Measurements from ENCODE around the gene TST.

Gene TST

DNA sequence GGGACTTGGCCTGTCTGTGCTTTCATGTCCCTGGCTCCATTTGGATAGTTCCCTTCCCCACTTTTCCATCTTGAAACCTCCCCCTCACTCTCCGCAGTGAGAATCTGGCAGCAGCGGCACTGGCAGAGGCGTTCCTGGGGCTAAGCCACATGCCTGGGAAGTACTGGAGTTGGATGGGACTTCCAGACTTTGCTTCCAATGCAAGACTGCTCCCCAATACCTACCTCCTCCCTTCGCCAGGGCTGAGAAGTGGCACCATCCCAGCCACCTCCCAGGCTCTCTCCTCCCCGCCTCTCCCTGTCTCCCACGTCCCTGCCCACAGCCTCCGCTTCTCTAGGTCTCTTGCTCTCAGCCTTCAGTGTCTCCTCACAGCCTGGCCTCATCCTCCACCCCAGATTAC is 16.6 kb downstream of the TST start:
- no peak for TF ChIP-seq POLR2AphosphoS5 (IDR thresholded peaks at IDR 0.05; ENCODE audit: low read depth, low read length)
- no peak for TF ChIP-seq FOXP2 (optimal IDR thresholded peaks at IDR 0.05; ENCODE audit: borderline replicate concordance, extremely low read depth, extremely low read length, insufficient read depth)
- TF ChIP-seq SIN3A (IDR thresholded peaks at IDR 0.05; ENCODE audit: borderline replicate concordance, insufficient read depth, low read length), result no peak
- TF ChIP-seq, protein P1, sequence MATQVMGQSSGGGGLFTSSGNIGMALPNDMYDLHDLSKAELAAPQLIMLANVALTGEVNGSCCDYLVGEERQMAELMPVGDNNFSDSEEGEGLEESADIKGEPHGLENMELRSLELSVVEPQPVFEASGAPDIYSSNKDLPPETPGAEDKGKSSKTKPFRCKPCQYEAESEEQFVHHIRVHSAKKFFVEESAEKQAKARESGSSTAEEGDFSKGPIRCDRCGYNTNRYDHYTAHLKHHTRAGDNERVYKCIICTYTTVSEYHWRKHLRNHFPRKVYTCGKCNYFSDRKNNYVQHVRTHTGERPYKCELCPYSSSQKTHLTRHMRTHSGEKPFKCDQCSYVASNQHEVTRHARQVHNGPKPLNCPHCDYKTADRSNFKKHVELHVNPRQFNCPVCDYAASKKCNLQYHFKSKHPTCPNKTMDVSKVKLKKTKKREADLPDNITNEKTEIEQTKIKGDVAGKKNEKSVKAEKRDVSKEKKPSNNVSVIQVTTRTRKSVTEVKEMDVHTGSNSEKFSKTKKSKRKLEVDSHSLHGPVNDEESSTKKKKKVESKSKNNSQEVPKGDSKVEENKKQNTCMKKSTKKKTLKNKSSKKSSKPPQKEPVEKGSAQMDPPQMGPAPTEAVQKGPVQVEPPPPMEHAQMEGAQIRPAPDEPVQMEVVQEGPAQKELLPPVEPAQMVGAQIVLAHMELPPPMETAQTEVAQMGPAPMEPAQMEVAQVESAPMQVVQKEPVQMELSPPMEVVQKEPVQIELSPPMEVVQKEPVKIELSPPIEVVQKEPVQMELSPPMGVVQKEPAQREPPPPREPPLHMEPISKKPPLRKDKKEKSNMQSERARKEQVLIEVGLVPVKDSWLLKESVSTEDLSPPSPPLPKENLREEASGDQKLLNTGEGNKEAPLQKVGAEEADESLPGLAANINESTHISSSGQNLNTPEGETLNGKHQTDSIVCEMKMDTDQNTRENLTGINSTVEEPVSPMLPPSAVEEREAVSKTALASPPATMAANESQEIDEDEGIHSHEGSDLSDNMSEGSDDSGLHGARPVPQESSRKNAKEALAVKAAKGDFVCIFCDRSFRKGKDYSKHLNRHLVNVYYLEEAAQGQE (IDR thresholded peaks at IDR 0.05; ENCODE audit: insufficient read depth in 1 of 2, low read depth in 2 of 2, low read length in 2 of 2), result no peak
- TF ChIP-seq TAF1 (IDR thresholded peaks at IDR 0.05; ENCODE audit: borderline replicate concordance, insufficient read depth, low read length), result no peak

DNA sequence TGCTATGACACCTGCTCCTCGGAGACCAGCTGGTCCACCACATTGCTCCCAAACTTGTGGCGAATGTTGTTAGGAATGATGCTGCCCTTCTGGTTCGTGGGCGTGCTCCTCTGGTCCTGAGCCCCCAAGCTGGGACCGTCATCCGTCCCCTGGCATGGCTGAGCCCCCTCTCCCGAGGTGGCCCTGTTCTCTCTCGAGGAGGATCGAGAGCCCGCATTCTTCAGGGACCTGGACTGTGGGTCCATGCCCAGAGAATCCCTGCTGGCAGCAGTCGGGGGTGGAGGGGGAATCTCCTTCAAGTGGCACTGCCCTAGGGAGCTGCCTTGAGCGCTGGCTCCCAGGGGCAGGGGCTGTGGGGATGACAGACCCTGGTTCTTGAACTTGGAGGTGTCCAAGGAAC is 17.4 kb downstream of the TST start:
- TF ChIP-seq TAF1 (IDR thresholded peaks at IDR 0.05; ENCODE audit: borderline replicate concordance, insufficient read depth, low read length) (no peak), POLR2AphosphoS5 (IDR thresholded peaks at IDR 0.05; ENCODE audit: low read depth, low read length) (no peak), SIN3A (IDR thresholded peaks at IDR 0.05; ENCODE audit: borderline replicate concordance, insufficient read depth, low read length) (no peak), FOXP2 (optimal IDR thresholded peaks at IDR 0.05; ENCODE audit: borderline replicate concordance, extremely low read depth, extremely low read length, insufficient read depth) (no peak)
- TF ChIP-seq, protein P1 (IDR thresholded peaks at IDR 0.05; ENCODE audit: insufficient read depth in 1 of 2, low read depth in 2 of 2, low read length in 2 of 2), result no peak

DNA sequence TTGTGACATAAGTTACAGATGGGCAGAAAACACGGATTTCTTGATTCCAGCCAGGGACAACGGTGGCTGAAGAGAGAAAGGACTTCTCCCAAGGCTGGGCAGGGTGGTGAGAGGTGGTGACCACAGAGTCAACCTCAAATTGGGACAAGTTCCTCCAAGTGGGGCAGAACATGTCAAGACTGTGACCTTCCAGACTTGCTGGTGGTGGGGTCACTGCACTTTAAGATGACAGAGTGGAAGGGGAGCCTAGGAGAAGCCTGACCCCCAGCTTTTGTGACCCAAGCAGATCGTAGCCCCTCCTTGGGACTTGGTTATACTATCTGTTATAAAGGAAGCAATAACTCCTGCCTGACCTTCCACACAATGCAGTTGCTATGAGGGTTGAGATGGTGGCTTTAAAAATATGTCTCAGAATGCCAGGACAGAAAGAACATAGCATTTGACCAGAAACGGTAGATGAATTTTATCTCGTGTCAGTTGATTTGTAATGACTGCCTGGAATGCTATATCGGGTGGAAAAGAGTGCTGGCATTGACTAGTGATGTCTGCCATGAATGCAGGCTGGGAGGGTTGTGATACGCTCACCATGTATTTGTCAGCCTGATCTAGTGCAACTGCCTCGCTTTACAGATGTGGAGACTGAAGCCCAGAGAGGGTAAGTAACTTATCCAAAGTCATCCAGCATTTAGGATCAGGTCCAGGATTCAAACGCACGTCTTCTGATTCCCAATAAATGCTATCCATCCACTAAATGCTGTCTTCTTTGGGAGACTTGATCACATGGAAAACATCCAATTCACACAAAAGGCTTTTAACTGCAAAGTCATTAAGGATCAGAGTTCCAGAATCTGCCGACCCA is 18.3 kb downstream of the TST start:
- TF ChIP-seq, protein P1 (IDR thresholded peaks at IDR 0.05; ENCODE audit: insufficient read depth in 1 of 2, low read depth in 2 of 2, low read length in 2 of 2), result no peak
- no peak for TF ChIP-seq SIN3A (IDR thresholded peaks at IDR 0.05; ENCODE audit: borderline replicate concordance, insufficient read depth, low read length)
- no peak for TF ChIP-seq TAF1 (IDR thresholded peaks at IDR 0.05; ENCODE audit: borderline replicate concordance, insufficient read depth, low read length)
- TF ChIP-seq POLR2AphosphoS5 (IDR thresholded peaks at IDR 0.05; ENCODE audit: low read depth, low read length), result no peak
- no peak for TF ChIP-seq FOXP2 (optimal IDR thresholded peaks at IDR 0.05; ENCODE audit: borderline replicate concordance, extremely low read depth, extremely low read length, insufficient read depth)

DNA sequence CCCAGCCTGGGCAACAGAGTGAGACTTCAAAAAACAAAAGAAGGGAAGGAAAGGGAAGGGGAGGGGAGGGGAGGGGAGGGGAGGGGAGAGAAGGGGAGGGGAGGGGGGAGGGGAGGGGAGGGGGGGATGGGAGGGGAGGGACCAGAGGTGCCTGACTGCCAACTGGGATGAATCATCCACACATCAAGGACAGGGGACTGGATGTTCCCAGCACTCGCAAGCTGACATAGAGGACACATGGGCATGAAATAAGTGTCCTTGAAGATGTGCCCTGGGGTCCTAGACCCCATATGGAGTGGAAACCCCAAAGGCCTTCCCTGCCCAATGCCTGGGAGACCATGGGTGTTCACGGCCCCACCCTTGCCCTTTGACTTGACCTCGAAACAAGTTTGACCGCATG is 19.8 kb downstream of the TST start:
- no peak for TF ChIP-seq SIN3A (IDR thresholded peaks at IDR 0.05; ENCODE audit: borderline replicate concordance, insufficient read depth, low read length)
- TF ChIP-seq POLR2AphosphoS5 (IDR thresholded peaks at IDR 0.05; ENCODE audit: low read depth, low read length), result no peak
- no peak for TF ChIP-seq TAF1 (IDR thresholded peaks at IDR 0.05; ENCODE audit: borderline replicate concordance, insufficient read depth, low read length)

DNA sequence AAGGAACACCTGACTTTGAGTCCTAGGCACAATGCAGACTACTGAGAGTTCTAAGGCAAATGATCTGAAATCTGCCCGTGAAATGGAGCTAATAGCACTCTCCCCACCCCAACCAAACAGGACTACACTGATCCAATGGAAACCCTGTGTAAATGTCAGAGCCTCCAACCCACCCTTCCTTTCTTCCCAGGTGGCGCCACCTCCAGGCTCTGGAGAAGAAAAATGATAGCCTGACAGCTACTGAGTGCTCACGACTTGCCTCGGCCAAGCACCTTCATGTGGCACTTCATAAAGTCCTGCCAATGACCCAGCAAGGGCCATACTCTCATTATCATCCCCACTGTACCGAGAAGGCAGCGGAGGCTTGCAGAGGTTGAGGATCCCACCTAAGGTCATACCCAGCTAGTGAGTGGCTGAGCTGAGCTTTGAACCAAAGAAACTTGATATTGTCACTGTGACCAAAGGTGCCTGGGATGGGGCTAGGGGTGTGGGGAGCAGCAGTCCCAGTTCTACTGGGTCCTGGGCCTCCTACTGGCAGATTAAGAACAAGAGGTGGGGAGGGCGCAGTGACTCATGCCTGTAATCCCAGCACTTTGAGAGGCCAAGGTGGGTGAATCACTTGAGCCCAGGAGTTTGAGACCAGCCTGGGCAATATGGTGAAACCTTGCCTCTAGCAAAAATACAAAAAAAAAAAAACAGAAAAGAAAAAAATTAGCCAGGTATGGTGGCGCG is 20.5 kb downstream of the TST start:
- TF ChIP-seq FOXP2 (optimal IDR thresholded peaks at IDR 0.05; ENCODE audit: borderline replicate concordance, extremely low read depth, extremely low read length, insufficient read depth), result no peak
- TF ChIP-seq POLR2AphosphoS5 (IDR thresholded peaks at IDR 0.05; ENCODE audit: low read depth, low read length), result no peak
- no peak for TF ChIP-seq TAF1 (IDR thresholded peaks at IDR 0.05; ENCODE audit: borderline replicate concordance, insufficient read depth, low read length)
- TF ChIP-seq, protein P1 (IDR thresholded peaks at IDR 0.05; ENCODE audit: insufficient read depth in 1 of 2, low read depth in 2 of 2, low read length in 2 of 2), result no peak
- TF ChIP-seq SIN3A (IDR thresholded peaks at IDR 0.05; ENCODE audit: borderline replicate concordance, insufficient read depth, low read length), result no peak
